ENCODE measurements around the gene TUT1. TPM values are rescaled to one million over a fixed set of nuclear protein-coding genes. Genes with fewer than 3 reads are reported as not detected.

TUT1 gene
- total RNA-seq, 2 donors from 2014 or later: 16.0 to 33.5 TPM

DNA sequence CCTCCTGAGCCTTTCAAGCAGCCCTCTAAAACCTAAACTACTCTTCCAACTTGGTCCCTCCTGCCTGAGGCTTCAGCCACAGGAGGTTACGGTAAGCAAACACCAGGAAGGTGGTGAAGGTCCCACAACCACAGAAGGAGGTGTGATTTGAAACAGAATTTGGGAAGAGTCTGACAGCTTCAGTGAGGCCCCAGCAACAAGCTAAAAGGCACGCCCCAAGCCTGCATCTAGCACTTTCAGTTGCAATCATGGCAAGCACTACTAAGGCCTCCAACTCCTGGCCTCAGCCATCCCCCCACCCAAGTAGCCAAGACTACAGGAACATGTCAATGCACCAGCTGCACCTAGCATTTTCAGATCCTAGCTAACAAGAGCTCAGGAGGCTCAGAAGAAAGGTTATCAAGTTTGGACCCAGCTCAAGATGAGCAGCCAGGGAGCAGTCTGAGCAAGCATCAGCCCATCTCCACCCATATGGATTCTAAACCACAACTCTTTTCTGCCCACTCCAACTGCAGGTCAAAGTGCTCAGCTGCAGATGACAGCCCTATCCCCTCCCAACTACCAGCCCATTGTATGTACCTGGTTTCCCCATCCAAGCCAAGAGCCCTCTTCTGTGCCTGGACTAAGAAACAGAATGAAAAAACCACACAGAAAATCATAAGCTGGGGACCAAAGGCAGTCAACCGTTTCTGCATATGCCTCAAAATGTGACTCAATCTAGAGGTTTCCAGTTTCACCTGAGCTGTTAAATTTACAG, 34.3 kb downstream of the TUT1 start:
- H3K4me1 ChIP-seq (ENCODE audit: control insufficient read depth, insufficient read depth, low read length): peaks cover 32% of the 10 kb centered on the region

GRCh38 chr11:62556108-62556874, 35.0 kb downstream of the TUT1 start:
- no peaks in the 10 kb centered on the region for H3K9me3 ChIP-seq (ENCODE audit: control insufficient read depth, low read length)
- no peaks in the 10 kb centered on the region for H3K27me3 Mint-ChIP-seq (ENCODE audit: insufficient read depth)
- TF ChIP-seq CTCF (conservative IDR thresholded peaks at IDR 0.05): no peak
- peak overlapping the region; percentile 37 for H3K4me3 Mint-ChIP-seq
- 20 to 57% methylated on average over 1 to 14 of the region's 14 CpGs for WGBS, 2 experiments (ENCODE audit: insufficient coverage in 1 of 2, insufficient read length in 1 of 2)
- peaks cover 78% of the 10 kb centered on the region for H3K4me1 Mint-ChIP-seq
- H3K27me3 ChIP-seq (ENCODE audit: control insufficient read depth, insufficient read depth, low read length, poor library complexity, severe bottlenecking): no peaks in the 10 kb centered on the region
- peak overlapping the region; percentile 96 for H3K27ac Mint-ChIP-seq
- H3K36me3 Mint-ChIP-seq (ENCODE audit: low read depth): peaks cover 45% of the 10 kb centered on the region
- no peaks in the 10 kb centered on the region for H3K9me3 Mint-ChIP-seq
- peaks cover 46% of the 10 kb centered on the region for H3K36me3 ChIP-seq (ENCODE audit: control insufficient read depth, insufficient read depth, low read length)
- peak overlapping the region; percentile 59 for H3K27ac ChIP-seq (ENCODE audit: low read depth, low read length)
- peaks cover 32% of the 10 kb centered on the region for H3K4me1 ChIP-seq (ENCODE audit: control insufficient read depth, insufficient read depth, low read length)
- H3K9ac ChIP-seq (ENCODE audit: extremely low read depth, low read length, poor library complexity, severe bottlenecking): peak overlapping the region; percentile 23
- peak; percentile 95 for DNase-seq
- peak overlapping the region; percentile 34 for H3K4me3 ChIP-seq (ENCODE audit: low read length)

More for the DNA sequence above, 34.3 kb downstream of the TUT1 start:
- Mint-ChIP-seq H3K27ac (peak overlapping the region; percentile 96), H3K36me3 (ENCODE audit: low read depth) (peaks cover 48% of the 10 kb centered on the region), H3K4me3 (peak overlapping the region; percentile 37), H3K4me1 (peaks cover 76% of the 10 kb centered on the region), H3K27me3 (ENCODE audit: insufficient read depth) (no peaks in the 10 kb centered on the region), H3K9me3 (no peaks in the 10 kb centered on the region)
- no peaks in the 10 kb centered on the region for H3K27me3 ChIP-seq (ENCODE audit: control insufficient read depth, insufficient read depth, low read length, poor library complexity, severe bottlenecking)
- DNase-seq: no peak
- no peaks in the 10 kb centered on the region for H3K9me3 ChIP-seq (ENCODE audit: control insufficient read depth, low read length)
- H3K27ac ChIP-seq (ENCODE audit: low read depth, low read length): no peak overlapping the region
- WGBS, 2 experiments (ENCODE audit: insufficient coverage in 1 of 2, insufficient read length in 1 of 2): 78 to 83% methylated on average over 3 of the region's 3 CpGs
- no peak for TF ChIP-seq CTCF (conservative IDR thresholded peaks at IDR 0.05)
- H3K4me3 ChIP-seq (ENCODE audit: low read length): no peak overlapping the region
- H3K9ac ChIP-seq (ENCODE audit: extremely low read depth, low read length, poor library complexity, severe bottlenecking): no peak overlapping the region
- peaks cover 46% of the 10 kb centered on the region for H3K36me3 ChIP-seq (ENCODE audit: control insufficient read depth, insufficient read depth, low read length)

DNA sequence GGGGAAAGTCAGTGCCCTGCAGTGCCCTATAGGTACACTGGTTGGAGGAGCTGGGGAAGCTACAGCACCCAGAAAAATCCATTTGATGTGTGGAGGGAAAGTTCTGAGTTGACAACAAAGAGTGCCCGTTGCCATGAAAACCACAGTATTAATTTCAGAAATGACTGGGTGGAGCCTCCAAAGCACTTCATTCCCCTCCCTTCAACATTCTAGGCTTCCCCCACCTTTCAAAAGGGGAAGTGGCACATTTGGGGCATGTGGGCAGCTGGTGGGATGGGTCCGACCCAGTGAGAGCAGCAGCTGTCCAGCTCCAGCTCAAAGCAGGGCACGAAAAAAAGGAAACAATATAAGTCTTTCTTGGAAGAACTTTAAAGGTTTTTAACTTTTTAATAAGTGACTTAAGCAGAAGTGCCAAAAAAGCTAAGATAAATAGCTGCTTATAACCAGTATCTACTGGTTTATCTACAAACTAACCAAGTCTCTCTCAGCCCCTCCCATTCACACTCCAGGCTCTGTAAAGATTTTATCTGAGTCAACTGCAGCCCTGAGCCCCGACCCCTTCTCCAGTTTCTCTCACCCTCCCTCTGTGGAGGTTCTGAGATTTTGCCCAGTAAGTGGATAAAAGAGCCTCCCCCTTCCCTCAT, 35.7 kb downstream of the TUT1 start:
- Histone ChIP-seq H3K27me3 (ENCODE audit: control insufficient read depth, insufficient read depth, low read length, poor library complexity, severe bottlenecking) (no peaks in the 10 kb centered on the region), H3K27ac (ENCODE audit: low read depth, low read length) (peak overlapping the region; percentile 59), H3K4me3 (ENCODE audit: low read length) (peak overlapping the region; percentile 34), H3K4me1 (ENCODE audit: control insufficient read depth, insufficient read depth, low read length) (peaks cover 32% of the 10 kb centered on the region), H3K9ac (ENCODE audit: extremely low read depth, low read length, poor library complexity, severe bottlenecking) (peak overlapping the region; percentile 23), H3K9me3 (ENCODE audit: control insufficient read depth, low read length) (no peaks in the 10 kb centered on the region), H3K36me3 (ENCODE audit: control insufficient read depth, insufficient read depth, low read length) (peaks cover 43% of the 10 kb centered on the region)
- Mint-ChIP-seq H3K27ac (peak overlapping the region; percentile 96), H3K27me3 (ENCODE audit: insufficient read depth) (no peaks in the 10 kb centered on the region), H3K4me1 (peaks cover 76% of the 10 kb centered on the region), H3K4me3 (peak overlapping the region; percentile 37), H3K9me3 (no peaks in the 10 kb centered on the region), H3K36me3 (ENCODE audit: low read depth) (peaks cover 39% of the 10 kb centered on the region)
- TF ChIP-seq CTCF (conservative IDR thresholded peaks at IDR 0.05): no peak
- DNase-seq: no peak
- 62% methylated on average over 4 of the region's 4 CpGs; no CpG with 5 or more reads in 1 of the 2 experiments for WGBS, 2 experiments (ENCODE audit: insufficient coverage in 1 of 2, insufficient read length in 1 of 2)
